HG02981 (cell line): ENCODE data around the gene CIB4.

Source experiments
- ATAC-seq: cut with Tn5 transposase; IDR thresholded peaks from one replicate; pipeline ENCODE4 v1.9.1; 2021; ENCODE audit warnings: mild to moderate bottlenecking, moderate library complexity; ENCODE audit not compliant: unreplicated experiment

The CIB4 gene

GRCh38 chr2:26584191-26584590, 57.0 kb downstream of the CIB4 start:
- no peak for ATAC-seq

DNA sequence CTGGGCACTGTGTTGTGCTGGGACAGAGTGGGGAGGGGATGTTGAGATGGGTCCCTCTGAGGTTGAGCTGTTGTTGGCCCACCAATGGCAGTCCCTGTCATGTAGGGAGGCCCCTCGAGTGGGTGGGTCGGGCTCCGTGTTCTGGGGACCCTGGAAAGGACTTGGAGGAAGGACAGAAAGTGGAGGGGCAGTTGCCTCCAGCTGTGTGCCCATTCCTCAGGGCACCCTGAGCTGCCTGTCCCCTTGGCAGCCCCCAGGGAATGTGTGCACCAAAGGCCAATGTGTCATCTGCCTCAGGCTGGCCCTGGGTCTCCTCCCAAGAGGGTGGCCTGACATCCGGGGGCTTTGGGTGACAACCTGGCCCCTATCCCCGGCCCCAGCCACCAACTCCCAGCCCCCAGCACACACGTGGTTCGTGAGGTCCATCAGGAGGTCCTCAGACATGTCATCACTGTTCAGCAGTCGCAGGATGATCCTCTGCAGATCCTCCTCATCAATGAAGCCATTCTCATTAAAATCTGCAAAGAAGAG, 57.7 kb downstream of the CIB4 start:
- ATAC-seq, result no peak

DNA sequence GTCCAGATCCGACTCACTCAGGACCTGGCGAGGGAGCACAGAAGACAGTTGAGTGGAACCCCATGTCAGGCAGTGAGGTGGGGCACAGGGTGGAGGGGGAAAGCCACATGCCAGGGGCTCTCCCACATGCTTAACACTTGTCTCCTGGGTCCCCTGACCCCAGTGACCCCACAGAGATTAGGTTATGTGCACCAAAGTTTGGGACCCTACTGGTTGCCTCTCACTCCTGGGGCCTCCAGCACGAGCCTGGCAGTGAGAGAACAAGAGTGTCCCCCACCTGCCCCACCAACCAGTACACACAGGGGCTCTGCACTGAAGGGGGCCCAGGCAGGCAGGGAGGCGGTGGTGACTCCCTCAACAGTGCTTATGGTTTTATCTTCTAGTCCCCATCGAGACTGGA, 58.3 kb downstream of the CIB4 start:
- ATAC-seq, result no peak

GRCh38 chr2:26581991-26582842, 58.9 kb downstream of the CIB4 start:
- ATAC-seq, result no peak

DNA sequence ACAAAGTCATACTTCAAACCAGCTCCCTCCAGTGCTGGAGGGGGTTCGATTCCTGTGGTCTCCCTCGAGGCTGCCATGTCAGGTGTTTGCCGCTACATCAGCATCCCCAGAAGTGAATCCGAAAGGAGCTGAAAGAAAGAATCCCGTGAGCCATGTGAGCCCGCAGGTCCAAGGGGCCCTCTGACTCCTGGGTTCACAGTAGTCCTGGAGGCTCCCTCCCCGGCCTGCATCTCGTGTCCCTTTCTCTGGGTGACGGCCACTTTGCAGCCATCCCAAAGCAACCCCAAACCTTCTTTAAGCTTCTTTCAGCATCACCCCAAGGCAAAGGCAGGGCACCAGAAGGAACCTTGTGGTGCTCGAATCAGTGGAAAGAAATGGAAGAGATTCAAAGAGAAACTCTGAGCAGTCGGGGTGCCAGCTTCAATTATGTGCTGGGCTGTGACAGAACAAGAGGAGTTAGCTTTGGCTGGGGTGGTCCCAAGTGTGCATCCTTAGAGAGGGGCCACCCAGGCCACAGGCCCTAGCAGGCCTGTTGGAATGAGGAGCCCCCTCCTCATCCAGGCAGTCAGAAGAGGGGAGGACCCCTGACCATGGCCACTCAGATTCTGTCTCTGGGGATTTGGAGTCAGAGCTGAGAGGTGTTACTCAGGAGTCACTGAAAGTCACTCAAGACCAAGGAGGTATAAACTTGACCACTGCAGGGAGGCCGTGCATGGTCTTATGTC, 59.7 kb downstream of the CIB4 start:
- no peak for ATAC-seq

DNA sequence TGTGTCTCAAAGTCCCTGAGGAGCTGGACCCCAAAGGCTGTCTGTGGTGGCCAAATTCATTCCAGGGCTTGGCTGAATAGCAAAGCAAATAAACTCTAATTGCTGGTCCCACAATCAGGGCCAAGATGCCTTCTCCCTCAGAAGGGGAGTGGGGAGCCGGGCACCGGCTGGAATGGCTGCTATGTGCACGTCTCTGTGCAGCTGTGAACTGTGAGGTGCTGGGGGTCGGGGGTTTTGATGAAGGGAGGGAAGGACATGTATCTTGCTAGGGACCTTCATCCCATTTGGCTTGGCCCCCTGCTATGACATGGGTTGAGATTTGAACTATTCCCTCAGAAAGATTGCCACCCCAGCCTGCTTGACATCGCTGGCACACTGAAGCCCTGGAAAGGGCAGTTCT, 60.4 kb downstream of the CIB4 start:
- ATAC-seq, result no peak

DNA sequence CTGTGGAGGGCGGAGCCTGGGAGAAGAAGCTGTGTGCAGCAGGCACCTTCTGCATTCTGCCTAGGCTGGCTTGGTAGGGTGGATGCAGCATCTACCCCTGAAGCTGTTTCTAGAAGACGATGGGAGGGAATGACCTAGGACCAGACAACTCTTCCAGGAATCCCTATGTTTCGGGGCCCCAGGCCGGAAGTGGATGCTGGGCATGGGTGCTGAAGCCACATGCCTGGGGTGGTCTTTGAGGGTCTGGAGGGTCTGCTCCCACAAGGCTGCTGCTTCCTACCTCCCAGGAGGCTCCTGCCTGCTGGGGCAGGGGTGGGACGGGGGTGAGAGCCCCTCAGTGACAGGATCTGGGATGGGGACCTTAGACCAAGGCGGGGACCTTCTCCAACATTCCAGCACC, 61.0 kb downstream of the CIB4 start:
- ATAC-seq, result no peak

- ATAC-seq, result no peak
Observed at GRCh38 chr2:26579723-26580040, 61.5 kb downstream of the CIB4 start.

- no peak for ATAC-seq
Observed at GRCh38 chr2:26579025-26579722, 62.0 kb downstream of the CIB4 start.

GRCh38 chr2:26578581-26578980, 62.6 kb downstream of the CIB4 start:
- no peak for ATAC-seq

GRCh38 chr2:26578113-26578458, 63.1 kb downstream of the CIB4 start:
- ATAC-seq, result no peak

DNA sequence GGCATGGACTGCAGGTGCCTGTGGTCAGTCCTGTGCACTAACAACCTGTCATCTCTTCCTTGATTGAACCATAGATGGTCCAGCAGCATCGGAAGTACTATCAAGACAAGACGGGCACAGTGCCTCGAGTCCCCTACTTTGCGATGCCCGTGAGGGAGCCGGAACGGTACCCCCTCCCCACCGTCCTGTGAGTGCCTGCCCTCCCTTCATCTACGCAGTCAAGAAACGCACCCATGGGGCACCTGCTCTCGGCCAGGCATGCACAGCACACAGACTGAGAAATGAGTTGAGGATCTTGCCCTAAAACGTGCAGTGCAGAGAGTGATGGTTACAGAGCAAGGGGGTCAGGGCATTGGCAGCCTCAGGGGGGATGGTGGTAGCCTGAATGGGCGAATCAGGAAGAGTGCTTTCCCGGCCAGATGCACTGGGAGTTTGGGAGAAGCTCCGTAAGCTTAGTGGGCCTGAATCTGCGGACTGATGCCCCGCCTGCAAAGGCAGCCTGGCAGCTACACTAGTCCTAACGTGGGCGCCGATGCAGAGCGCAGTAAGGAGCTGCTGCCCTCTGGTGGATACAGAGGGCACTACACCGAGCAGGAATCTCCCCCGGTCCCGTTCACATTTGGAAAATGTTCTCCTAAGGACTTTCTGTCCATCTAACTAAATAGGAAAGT, 63.6 kb downstream of the CIB4 start:
- ATAC-seq, result no peak

- ATAC-seq, result no peak
Observed at GRCh38 chr2:26576565-26577441, 64.4 kb downstream of the CIB4 start.

DNA sequence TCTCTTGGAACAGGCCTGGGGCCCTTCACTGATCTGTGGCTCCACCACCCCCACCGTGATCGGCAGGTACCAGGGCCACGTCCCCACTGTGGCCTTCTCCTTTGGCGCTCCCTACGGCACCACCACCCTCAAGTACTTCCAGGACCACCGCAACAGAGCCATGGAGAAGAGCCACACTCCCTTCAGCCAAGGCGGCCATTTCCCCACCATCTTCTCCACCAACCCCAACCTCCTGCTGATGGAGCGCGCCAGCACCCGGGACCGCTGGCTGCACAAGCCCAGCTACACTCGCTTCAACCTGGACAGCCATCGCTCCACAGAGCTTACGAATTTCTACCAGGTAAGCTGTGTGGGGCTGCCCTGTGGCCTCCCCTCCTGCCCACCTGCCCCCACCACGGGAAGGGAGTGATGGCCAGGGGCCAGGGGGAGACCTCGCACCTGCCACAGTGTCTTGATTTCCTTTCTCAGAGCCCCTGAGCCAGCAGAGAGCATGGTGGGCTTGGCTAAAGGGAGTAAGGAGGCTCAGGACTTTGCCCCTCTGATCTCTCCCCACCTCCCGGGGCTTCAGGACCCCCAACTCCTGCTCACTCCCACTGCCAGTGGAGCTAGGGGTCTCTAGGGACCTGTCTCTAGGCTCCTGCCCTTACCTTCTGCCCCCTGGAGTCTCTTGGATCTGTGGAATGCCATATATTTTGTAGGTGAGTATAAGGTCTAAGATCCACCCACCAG, 65.2 kb downstream of the CIB4 start:
- no peak for ATAC-seq

DNA sequence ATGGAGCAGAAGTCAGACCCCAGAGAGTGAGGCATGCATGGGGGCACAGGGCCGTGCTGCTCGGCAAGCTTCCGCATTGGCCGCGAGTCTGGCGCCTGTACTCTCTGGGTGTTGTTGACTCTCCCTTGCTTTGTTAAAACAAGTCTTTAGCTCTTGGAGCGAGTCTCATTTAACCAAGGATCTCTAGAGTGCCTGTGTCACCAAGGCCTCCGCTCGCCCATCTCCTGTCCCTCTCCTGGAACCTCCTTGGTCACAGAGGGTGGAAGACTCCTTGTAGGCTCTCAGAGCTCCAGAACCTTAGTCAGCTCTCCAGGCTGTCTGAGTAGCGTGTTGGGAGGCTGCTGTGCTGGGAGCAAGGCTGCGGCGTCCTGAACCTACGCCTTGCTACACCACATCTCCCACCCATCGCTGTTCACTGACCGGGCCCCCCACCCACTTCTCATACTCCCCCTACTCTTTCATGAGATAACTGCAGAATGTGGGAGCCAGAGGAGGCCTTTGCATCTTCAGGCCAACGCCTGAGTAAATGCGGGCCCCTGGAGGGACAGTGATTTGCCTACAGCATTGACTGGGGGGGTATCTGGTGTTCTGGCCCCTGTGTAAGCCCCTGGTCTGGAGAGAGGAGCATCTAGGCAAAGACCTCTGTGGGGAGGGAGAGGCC, 66.1 kb downstream of the CIB4 start:
- ATAC-seq, result no peak

- no peak for ATAC-seq
Observed at GRCh38 chr2:26574066-26574899, 66.9 kb downstream of the CIB4 start.

- no peak for ATAC-seq
Observed at GRCh38 chr2:26573241-26573925, 67.8 kb downstream of the CIB4 start.

GRCh38 chr2:26572591-26572990, 68.6 kb downstream of the CIB4 start:
- ATAC-seq, result no peak
